ENCODE measurements around the gene NOL4L.
A peak's percentile ranks its signal among the peaks of the same experiment; 100 is the strongest.

NOL4L gene

GRCh38 chr20:32522526-32522775 lies 62.7 kb downstream of the NOL4L start:
- no peak for DNase-seq (ENCODE audit: low read depth)
- H3K4me3 ChIP-seq (ENCODE audit: low read length): no peak overlapping the region
- no peak for TF ChIP-seq CTCF (conservative IDR thresholded peaks at IDR 0.05; ENCODE audit: low read depth, low read length)

GRCh38 chr20:32521780-32522525 lies 63.2 kb downstream of the NOL4L start:
- no peak overlapping the region for H3K4me3 ChIP-seq (ENCODE audit: low read length)
- no peak for DNase-seq (ENCODE audit: low read depth)
- peak; percentile 86 for TF ChIP-seq CTCF (conservative IDR thresholded peaks at IDR 0.05; ENCODE audit: low read depth, low read length)

- H3K4me3 ChIP-seq (ENCODE audit: low read length): no peak overlapping the region
- no peak for TF ChIP-seq CTCF (conservative IDR thresholded peaks at IDR 0.05; ENCODE audit: low read depth, low read length)
- DNase-seq (ENCODE audit: low read depth): no peak
Observed at GRCh38 chr20:32520927-32521203, 64.3 kb downstream of the NOL4L start.

GRCh38 chr20:32519381-32519730 lies 65.8 kb downstream of the NOL4L start:
- DNase-seq (ENCODE audit: low read depth): no peak
- no peak overlapping the region for H3K4me3 ChIP-seq (ENCODE audit: low read length)
- no peak for TF ChIP-seq CTCF (conservative IDR thresholded peaks at IDR 0.05; ENCODE audit: low read depth, low read length)

- TF ChIP-seq CTCF (conservative IDR thresholded peaks at IDR 0.05; ENCODE audit: low read depth, low read length): no peak
- no peak overlapping the region for H3K4me3 ChIP-seq (ENCODE audit: low read length)
- DNase-seq (ENCODE audit: low read depth): no peak
Observed at GRCh38 chr20:32518593-32519380, 66.3 kb downstream of the NOL4L start.

- TF ChIP-seq CTCF (conservative IDR thresholded peaks at IDR 0.05; ENCODE audit: low read depth, low read length): no peak
- no peak overlapping the region for H3K4me3 ChIP-seq (ENCODE audit: low read length)
- DNase-seq (ENCODE audit: low read depth): no peak
Observed at GRCh38 chr20:32517914-32518592, 67.1 kb downstream of the NOL4L start.

GRCh38 chr20:32517518-32517873 lies 67.6 kb downstream of the NOL4L start:
- TF ChIP-seq CTCF (conservative IDR thresholded peaks at IDR 0.05; ENCODE audit: low read depth, low read length): no peak
- H3K4me3 ChIP-seq (ENCODE audit: low read length): no peak overlapping the region
- no peak for DNase-seq (ENCODE audit: low read depth)
